T-helper 2 cell treated with Interferon-gamma antibody and Interleukin-4, amounts not matched to agents 5 μg/mL and 100 μg/mL, for 36 hours (primary cell): Measurements from ENCODE around the gene RASAL2.
"Not testable (repeated sequence)": the region's sequence is repeated elsewhere in the genome, so short reads cannot be mapped to it uniquely, and the experiment has no call there.

ENCODE experiments used
- DNase-seq: peaks from one replicate; pipeline ENCODE4 v3.0.0; 2021; ENCODE audit warnings: low spot score
- H3K27ac Mint-ChIP-seq: one replicate; pipeline ENCODE4 v1.8.0; 2021; ENCODE audit warnings: mild to moderate bottlenecking, mixed read lengths
- H3K27me3 Mint-ChIP-seq: one replicate; pipeline ENCODE4 v1.8.0; 2021; ENCODE audit warnings: low read depth, mixed read lengths
- H3K36me3 Mint-ChIP-seq: one replicate; pipeline ENCODE4 v1.8.0; 2021; ENCODE audit warnings: low read depth, mixed read lengths
- H3K4me1 Mint-ChIP-seq: one replicate; pipeline ENCODE4 v1.8.0; 2021; ENCODE audit warnings: low read depth, mixed read lengths
- H3K4me3 Mint-ChIP-seq: one replicate; pipeline ENCODE4 v1.8.0; 2022; ENCODE audit warnings: mild to moderate bottlenecking, moderate library complexity, mixed read lengths
- H3K9me3 Mint-ChIP-seq: one replicate; pipeline ENCODE4 v1.8.0; 2021; ENCODE audit warnings: mixed read lengths

Gene RASAL2

GRCh38 chr1:178390280-178390679, 296.4 kb downstream of the RASAL2 start:
- not testable (repeated sequence) for H3K4me3 Mint-ChIP-seq, H3K27me3 Mint-ChIP-seq, DNase-seq, H3K4me1 Mint-ChIP-seq, H3K9me3 Mint-ChIP-seq, H3K27ac Mint-ChIP-seq, H3K36me3 Mint-ChIP-seq

DNA sequence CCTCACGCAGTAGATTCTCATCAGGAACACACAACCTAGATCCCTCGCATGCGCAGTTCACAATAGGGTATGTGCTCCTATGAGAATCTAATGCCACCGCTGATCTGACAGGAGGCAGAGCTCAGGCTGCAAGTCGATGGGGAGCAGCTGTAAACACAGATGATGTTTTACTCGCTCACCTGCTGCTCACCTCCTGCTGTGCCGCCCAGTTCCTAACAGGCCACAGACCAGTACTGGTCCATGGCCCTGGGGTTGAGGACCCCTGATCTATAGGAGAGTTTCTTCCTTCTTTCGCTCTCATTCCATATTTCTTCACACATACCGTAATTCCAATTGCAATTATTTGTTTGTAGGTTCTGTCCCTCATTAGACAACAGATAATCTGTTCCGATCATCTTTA, 299.5 kb downstream of the RASAL2 start:
- no peaks in the 10 kb centered on the region for H3K4me1 Mint-ChIP-seq
- no peak for DNase-seq
- H3K27me3 Mint-ChIP-seq: no peaks in the 10 kb centered on the region
- H3K27ac Mint-ChIP-seq: no peak overlapping the region
- H3K36me3 Mint-ChIP-seq: no peaks in the 10 kb centered on the region
- no peaks in the 10 kb centered on the region for H3K9me3 Mint-ChIP-seq
- H3K4me3 Mint-ChIP-seq: no peak overlapping the region

GRCh38 chr1:178396789-178397188, 302.9 kb downstream of the RASAL2 start:
- H3K27me3 Mint-ChIP-seq: no peaks in the 10 kb centered on the region
- H3K9me3 Mint-ChIP-seq: no peaks in the 10 kb centered on the region
- no peaks in the 10 kb centered on the region for H3K36me3 Mint-ChIP-seq
- no peak overlapping the region for H3K27ac Mint-ChIP-seq
- no peak for DNase-seq
- no peaks in the 10 kb centered on the region for H3K4me1 Mint-ChIP-seq
- H3K4me3 Mint-ChIP-seq: no peak overlapping the region

DNA sequence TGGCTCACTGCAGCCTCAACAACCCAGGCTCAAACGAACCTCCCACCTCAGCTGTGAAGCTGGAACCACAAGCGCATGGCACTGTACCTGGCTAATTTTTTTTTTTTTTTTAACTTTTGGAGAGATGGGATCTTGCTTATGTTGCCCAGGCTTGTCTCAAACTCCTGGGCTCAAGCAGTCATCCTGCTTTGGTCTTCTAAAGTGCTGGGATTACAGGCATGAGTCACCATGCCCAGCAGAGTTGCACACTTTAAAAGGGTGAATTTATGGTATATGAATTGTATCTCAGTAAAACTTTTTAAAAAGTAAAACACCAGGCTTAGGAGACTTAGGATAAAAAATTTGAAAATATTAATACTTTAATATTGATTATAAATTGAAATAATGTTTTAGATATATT, 303.8 kb downstream of the RASAL2 start:
- DNase-seq: no peak
- H3K4me1 Mint-ChIP-seq: no peaks in the 10 kb centered on the region
- no peak overlapping the region for H3K4me3 Mint-ChIP-seq

DNA sequence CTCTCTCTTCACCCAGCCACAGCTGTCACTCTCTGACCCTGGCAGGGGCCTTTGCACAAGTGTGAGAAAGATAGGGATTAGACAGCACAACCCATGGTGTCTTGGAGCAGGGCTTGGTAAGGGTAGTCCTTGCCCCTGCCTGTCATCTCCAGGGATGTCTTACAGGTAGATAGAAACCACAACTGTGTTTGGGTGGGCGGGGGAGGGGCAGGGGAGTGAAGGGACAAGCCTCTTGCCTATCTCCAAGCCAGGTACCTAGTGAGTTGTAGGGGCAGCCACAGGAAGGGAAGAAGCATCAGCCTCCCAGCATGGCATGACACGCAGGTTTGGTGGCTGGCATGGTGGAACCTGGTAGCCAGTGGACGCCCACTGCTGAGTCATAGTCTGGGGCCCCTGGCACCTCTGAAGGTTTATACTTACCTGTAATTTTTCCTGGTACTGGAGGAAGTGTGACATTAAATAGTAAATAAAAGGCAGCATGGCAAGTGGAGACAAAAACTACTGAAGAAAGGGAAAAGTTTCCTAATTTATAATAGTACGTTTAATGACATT, 305.3 kb downstream of the RASAL2 start:
- Mint-ChIP-seq H3K4me1 (no peaks in the 10 kb centered on the region), H3K4me3 (no peak overlapping the region), H3K27ac (no peak overlapping the region), H3K27me3 (no peaks in the 10 kb centered on the region), H3K36me3 (no peaks in the 10 kb centered on the region), H3K9me3 (no peaks in the 10 kb centered on the region)
- no peak for DNase-seq

More for the DNA sequence above, 303.8 kb downstream of the RASAL2 start:
- Mint-ChIP-seq H3K27ac (no peak overlapping the region), H3K27me3 (no peaks in the 10 kb centered on the region), H3K9me3 (no peaks in the 10 kb centered on the region), H3K36me3 (no peaks in the 10 kb centered on the region)

DNA sequence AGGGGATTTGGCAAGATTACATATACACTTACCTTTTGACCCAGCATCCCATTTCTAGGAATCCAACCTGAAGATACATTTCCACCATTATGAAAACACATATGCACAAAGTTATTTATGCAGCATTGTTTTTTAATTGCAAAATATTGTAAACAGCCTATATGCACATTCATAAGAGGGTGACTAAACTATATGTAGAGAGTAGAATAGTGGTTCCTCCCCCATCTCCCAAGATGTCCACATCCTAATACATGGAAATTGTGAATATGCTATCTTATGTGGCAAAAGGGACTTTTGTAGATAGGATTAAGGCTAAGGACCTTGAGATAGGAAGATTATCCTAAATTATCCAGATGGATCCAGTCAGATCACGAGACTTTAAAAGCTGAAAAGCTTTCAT, 311.2 kb downstream of the RASAL2 start:
- H3K4me1 Mint-ChIP-seq: no peaks in the 10 kb centered on the region
- no peak overlapping the region for H3K27ac Mint-ChIP-seq
- H3K4me3 Mint-ChIP-seq: no peak overlapping the region
- H3K36me3 Mint-ChIP-seq: no peaks in the 10 kb centered on the region
- DNase-seq: no peak
- H3K27me3 Mint-ChIP-seq: no peaks in the 10 kb centered on the region
- H3K9me3 Mint-ChIP-seq: no peaks in the 10 kb centered on the region

- Mint-ChIP-seq H3K4me3 (no peak overlapping the region), H3K27ac (no peak overlapping the region), H3K27me3 (no peaks in the 10 kb centered on the region), H3K36me3 (no peaks in the 10 kb centered on the region), H3K9me3 (no peaks in the 10 kb centered on the region), H3K4me1 (no peaks in the 10 kb centered on the region)
- DNase-seq: no peak
These were observed 313.3 kb downstream of the RASAL2 start for GRCh38 chr1:178407215-178407614.

GRCh38 chr1:178407655-178408054, 313.8 kb downstream of the RASAL2 start:
- H3K4me3 Mint-ChIP-seq: no peak overlapping the region
- H3K27ac Mint-ChIP-seq: no peak overlapping the region
- no peak for DNase-seq
- no peaks in the 10 kb centered on the region for H3K9me3 Mint-ChIP-seq
- no peaks in the 10 kb centered on the region for H3K36me3 Mint-ChIP-seq
- no peaks in the 10 kb centered on the region for H3K27me3 Mint-ChIP-seq
- no peaks in the 10 kb centered on the region for H3K4me1 Mint-ChIP-seq

DNA sequence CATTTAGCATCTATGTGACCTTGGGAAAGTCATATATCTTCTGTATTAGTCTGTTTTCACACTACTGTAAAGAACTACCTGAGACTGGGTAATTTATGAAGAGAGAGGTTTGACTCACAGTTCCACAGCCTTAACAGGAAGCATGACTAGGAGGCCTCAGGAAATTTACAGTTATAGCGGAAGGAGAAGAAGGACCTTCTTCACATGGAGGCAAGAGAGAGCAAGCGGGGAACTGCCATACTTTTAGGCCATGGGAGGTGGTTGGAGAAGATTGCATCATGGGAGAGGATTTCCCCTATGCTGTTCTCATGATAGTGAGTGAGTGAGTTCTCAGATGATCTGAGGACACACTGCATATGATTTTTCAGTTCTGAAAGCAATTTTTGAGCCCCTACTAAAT, 315.0 kb downstream of the RASAL2 start:
- Mint-ChIP-seq H3K9me3 (no peaks in the 10 kb centered on the region), H3K27ac (no peak overlapping the region), H3K27me3 (no peaks in the 10 kb centered on the region), H3K4me3 (no peak overlapping the region), H3K36me3 (no peaks in the 10 kb centered on the region), H3K4me1 (no peaks in the 10 kb centered on the region)
- DNase-seq: no peak

DNA sequence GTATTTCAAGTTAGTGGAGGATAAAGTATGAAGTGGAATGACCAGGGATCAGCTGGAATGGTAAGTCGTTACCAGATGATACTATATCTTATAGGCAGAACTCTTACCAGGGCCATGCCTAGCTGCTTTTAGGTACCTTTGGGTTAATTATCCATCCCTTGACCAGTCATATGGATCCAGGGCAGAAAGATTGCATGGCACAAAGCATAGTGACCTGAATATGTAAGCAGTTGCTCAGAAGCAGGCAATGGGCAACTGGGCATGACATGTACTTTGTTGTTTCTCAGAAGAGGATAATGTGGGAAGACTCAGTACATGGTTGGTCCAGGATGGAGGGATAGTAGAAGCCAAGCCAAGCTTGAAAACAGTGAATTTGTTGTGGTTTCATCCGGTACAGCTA, 315.6 kb downstream of the RASAL2 start:
- Mint-ChIP-seq H3K27ac (no peak overlapping the region), H3K36me3 (no peaks in the 10 kb centered on the region), H3K4me3 (no peak overlapping the region), H3K4me1 (no peaks in the 10 kb centered on the region), H3K9me3 (no peaks in the 10 kb centered on the region), H3K27me3 (no peaks in the 10 kb centered on the region)
- DNase-seq: no peak

DNA sequence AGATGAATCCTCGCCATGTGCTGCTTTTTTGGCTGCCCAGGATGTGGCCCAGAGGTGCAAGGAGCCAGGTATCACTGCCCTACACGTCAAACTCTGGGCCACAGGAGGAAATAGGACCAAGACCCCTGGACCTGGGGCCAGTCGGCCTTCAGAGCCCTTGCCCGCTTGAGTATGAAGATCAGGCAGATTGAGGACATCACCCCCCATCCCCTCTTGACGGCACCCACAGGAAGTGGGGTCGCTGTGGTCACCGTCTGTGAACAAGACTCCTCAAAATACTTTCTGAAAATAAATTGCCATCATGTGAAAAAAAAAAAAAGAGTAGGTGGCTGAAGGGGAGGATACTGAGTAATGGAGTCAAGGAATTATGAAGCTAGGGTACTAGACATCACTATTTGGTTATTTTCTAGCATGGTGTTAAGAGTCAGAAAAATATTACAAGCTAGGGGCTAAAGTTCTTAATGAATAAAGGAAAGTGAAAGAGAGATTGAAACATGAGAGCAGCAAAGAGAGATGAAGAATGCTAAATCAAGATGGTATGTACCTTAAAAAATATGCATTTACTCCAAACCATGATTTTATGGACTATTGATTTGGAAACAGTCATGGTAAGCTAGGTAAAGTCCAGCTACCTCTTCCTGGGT, 318.0 kb downstream of the RASAL2 start:
- Mint-ChIP-seq H3K27ac (no peak overlapping the region), H3K4me1 (no peaks in the 10 kb centered on the region), H3K9me3 (no peaks in the 10 kb centered on the region), H3K27me3 (no peaks in the 10 kb centered on the region), H3K36me3 (no peaks in the 10 kb centered on the region), H3K4me3 (no peak overlapping the region)
- no peak for DNase-seq

GRCh38 chr1:178412400-178412770, 318.5 kb downstream of the RASAL2 start:
- no peak for DNase-seq
- no peaks in the 10 kb centered on the region for H3K36me3 Mint-ChIP-seq
- H3K27me3 Mint-ChIP-seq: no peaks in the 10 kb centered on the region
- H3K9me3 Mint-ChIP-seq: no peaks in the 10 kb centered on the region
- H3K4me1 Mint-ChIP-seq: no peaks in the 10 kb centered on the region
- H3K4me3 Mint-ChIP-seq: no peak overlapping the region
- H3K27ac Mint-ChIP-seq: no peak overlapping the region

DNA sequence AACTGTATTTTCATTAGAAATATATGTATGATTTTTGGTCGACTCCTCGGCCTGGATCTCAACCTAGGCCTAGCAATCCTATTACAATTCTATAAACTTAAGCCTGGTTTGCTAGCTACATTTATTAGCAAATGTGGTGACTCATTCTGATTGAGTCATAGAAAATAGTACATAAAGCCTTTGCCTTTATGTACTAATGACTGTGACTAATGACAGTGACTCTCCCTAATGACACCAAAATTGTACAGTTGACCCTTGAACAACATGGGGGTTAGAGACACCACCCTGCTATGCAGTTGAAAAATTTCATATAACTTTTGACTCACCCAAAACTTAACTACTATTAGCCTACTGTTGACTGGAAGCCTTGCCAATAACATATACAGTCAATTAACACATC, 324.0 kb downstream of the RASAL2 start:
- no peak for DNase-seq
- Mint-ChIP-seq H3K27ac (no peak overlapping the region), H3K4me1 (no peaks in the 10 kb centered on the region), H3K36me3 (no peaks in the 10 kb centered on the region), H3K4me3 (no peak overlapping the region), H3K9me3 (no peaks in the 10 kb centered on the region), H3K27me3 (no peaks in the 10 kb centered on the region)

- no peaks in the 10 kb centered on the region for H3K36me3 Mint-ChIP-seq
- H3K9me3 Mint-ChIP-seq: no peaks in the 10 kb centered on the region
- no peak overlapping the region for H3K27ac Mint-ChIP-seq
- DNase-seq: no peak
- H3K27me3 Mint-ChIP-seq: no peaks in the 10 kb centered on the region
- no peak overlapping the region for H3K4me3 Mint-ChIP-seq
- no peaks in the 10 kb centered on the region for H3K4me1 Mint-ChIP-seq
These were observed 324.5 kb downstream of the RASAL2 start for GRCh38 chr1:178418284-178418955.

DNA sequence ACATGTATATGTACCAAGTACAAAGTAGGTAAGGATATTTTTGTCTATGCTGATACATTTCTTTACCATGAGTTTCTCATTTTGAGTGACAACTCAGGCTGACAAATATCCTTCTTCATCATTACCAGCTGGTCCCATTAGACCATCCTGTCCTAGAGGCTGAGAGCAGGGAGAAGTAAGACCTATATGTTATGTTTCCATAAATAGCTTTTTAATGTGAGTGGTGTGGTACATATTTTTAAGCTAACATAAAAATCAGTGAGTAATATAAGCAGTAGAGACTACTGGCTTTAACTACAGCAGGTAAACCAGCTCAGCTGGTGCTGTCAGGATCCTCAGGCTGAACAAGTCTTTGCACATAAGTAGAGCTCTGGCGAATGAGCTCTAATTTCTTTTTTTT, 340.5 kb downstream of the RASAL2 start:
- DNase-seq: no peak
- H3K9me3 Mint-ChIP-seq: no peaks in the 10 kb centered on the region
- H3K27ac Mint-ChIP-seq: no peak overlapping the region
- no peaks in the 10 kb centered on the region for H3K4me1 Mint-ChIP-seq
- H3K27me3 Mint-ChIP-seq: no peaks in the 10 kb centered on the region
- H3K4me3 Mint-ChIP-seq: no peak overlapping the region
- H3K36me3 Mint-ChIP-seq: no peaks in the 10 kb centered on the region
